NCI-H510A (cell line): ENCODE measurements around the gene CSNK1E.

ENCODE experiments used
- DNase-seq: peaks from one replicate; lab custom pipeline; 2025; lab: John Stamatoyannopoulos, UW

The CSNK1E gene

GRCh38 chr22:38249803-38250642, 67.2 kb downstream of the CSNK1E start:
- no peak for DNase-seq

- DNase-seq, result no peak
Observed at GRCh38 chr22:38249301-38249700, 67.9 kb downstream of the CSNK1E start.

- DNase-seq, result no peak
Observed at GRCh38 chr22:38248280-38248679, 69.0 kb downstream of the CSNK1E start.

- no peak for DNase-seq
Observed at GRCh38 chr22:38247713-38248112, 69.5 kb downstream of the CSNK1E start.

- no peak for DNase-seq
Observed at GRCh38 chr22:38246692-38247091, 70.5 kb downstream of the CSNK1E start.

GRCh38 chr22:38246046-38246658, 71.1 kb downstream of the CSNK1E start:
- DNase-seq, result no peak

- DNase-seq, result no peak
Observed at GRCh38 chr22:38244106-38244505, 73.1 kb downstream of the CSNK1E start.

- DNase-seq, result peak; percentile 88
Observed at GRCh38 chr22:38243007-38243765, 74.0 kb downstream of the CSNK1E start.

GRCh38 chr22:38240734-38241252, 76.4 kb downstream of the CSNK1E start:
- no peak for DNase-seq
